C4-2B (cell line): ENCODE measurements around the gene SMC6.

Source experiments
- ZFX ChIP-seq: fragments of 450-650 bp; IDR thresholded peaks from 2 replicates; pipeline ENCODE4 v1.6.1; 2017
- TF ChIP-seq, protein P1 (sequence below): fragments of 450-650 bp; conservative IDR thresholded peaks from 2 replicates; pipeline ENCODE4 v1.5.1; 2017; ENCODE audit warnings: mild to moderate bottlenecking

DNA sequence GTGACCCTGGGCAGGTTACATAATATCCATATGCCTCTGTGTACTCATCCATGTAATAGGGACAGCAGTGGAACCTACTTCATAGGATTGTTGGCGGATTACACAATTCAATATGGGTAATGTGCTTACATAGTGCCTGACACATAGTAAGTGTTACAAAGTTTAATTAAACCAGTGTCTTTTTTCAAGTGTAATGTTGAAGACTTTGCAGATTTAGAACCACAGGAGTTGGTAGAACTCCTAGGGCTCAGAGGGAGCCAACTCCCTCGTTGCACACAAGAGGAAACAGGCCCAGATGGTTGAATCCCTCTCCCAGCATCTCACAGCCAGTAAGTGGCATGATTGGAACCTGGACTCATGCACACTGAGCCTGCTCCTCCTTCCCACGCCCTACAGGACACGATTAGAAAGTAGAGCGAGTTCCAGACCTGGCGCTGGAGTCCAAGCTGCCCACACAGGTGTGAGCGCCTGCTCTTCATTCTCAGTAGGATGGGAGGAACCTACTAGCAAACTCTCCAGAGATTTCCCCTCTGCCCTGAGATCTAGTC, 115.3 kb downstream of the SMC6 start:
- TF ChIP-seq, protein P1, sequence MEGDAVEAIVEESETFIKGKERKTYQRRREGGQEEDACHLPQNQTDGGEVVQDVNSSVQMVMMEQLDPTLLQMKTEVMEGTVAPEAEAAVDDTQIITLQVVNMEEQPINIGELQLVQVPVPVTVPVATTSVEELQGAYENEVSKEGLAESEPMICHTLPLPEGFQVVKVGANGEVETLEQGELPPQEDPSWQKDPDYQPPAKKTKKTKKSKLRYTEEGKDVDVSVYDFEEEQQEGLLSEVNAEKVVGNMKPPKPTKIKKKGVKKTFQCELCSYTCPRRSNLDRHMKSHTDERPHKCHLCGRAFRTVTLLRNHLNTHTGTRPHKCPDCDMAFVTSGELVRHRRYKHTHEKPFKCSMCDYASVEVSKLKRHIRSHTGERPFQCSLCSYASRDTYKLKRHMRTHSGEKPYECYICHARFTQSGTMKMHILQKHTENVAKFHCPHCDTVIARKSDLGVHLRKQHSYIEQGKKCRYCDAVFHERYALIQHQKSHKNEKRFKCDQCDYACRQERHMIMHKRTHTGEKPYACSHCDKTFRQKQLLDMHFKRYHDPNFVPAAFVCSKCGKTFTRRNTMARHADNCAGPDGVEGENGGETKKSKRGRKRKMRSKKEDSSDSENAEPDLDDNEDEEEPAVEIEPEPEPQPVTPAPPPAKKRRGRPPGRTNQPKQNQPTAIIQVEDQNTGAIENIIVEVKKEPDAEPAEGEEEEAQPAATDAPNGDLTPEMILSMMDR, result no peak
- no peak for TF ChIP-seq ZFX
